Mucosa of descending colon (tissue), 3 donors: Measurements from ENCODE around the gene H6PD. TPM values are rescaled to one million over a fixed set of nuclear protein-coding genes. Genes with fewer than 3 reads are reported as not detected.
A peak's percentile ranks its signal among the peaks of the same experiment; 100 is the strongest.

Source experiments
- ATAC-seq: fragments of 200-7000 bp; cut with Tn5 transposase; one replicate; pipeline ENCODE4 v1.9.1; 2020; ENCODE audit warnings: mild to moderate bottlenecking, moderate library complexity
- DNase-seq, 3 donors: peaks; one replicate each; pipeline ENCODE4 v3.0.0-alpha.2; 2020
- H3K36me3 ChIP-seq: fragments of 200-600 bp; one replicate; pipeline ENCODE4 v1.8.0; 2021; ENCODE audit warnings: low read depth, mild to moderate bottlenecking
- H3K4me1 ChIP-seq: fragments of 200-600 bp; one replicate; pipeline ENCODE4 v1.8.0; 2021; ENCODE audit warnings: low read depth, mild to moderate bottlenecking
- H3K4me3 ChIP-seq: fragments of 200-600 bp; one replicate; pipeline ENCODE4 v1.8.0; 2021; ENCODE audit warnings: mild to moderate bottlenecking
- H3K9me3 ChIP-seq: fragments of 200-600 bp; one replicate; pipeline ENCODE4 v1.8.0; 2021; ENCODE audit warnings: mild to moderate bottlenecking
- CTCF ChIP-seq: fragments of 200-600 bp; IDR thresholded peaks from one replicate; pipeline ENCODE4 v1.8.0; 2022; ENCODE audit warnings: antibody characterized with exemption, mild to moderate bottlenecking
- intact Hi-C, 2 donors: fragments of 100-400 bp; cut with DNase I in 1 of 2; cut with micrococcal nuclease in 1 of 2; formaldehyde crosslinking; loops; one replicate each; pipeline versions ENCODE4 v1.11.0 to v1.11.1; 2022; cut with DNase I, micrococcal nuclease
- total RNA-seq, 3 donors: library from RNA; stranded (reverse); fragmentation: NEBNext Ultra II Directional in 2 of 3; extraction: Animal tissue kit (Norgen Biotek cat#: 25700) in 2 of 3; gene quantifications; one replicate each; pipeline versions ENCODE4 v1.2.1 to v1.2.4, GENCODE V29; 2021 to 2023
- donor health status: DM: no; HTN: no; CAD: no; lungs with moderate emphysema.
- donor health status: DM: no; HTN: no; CAD: no.
- donor health status: DM: no; HTN: yes; CAD: no.

The H6PD gene
- total RNA-seq, 3 donors from 2014 or later: 27.6 to 35.3 (median 31.9) TPM

DNA sequence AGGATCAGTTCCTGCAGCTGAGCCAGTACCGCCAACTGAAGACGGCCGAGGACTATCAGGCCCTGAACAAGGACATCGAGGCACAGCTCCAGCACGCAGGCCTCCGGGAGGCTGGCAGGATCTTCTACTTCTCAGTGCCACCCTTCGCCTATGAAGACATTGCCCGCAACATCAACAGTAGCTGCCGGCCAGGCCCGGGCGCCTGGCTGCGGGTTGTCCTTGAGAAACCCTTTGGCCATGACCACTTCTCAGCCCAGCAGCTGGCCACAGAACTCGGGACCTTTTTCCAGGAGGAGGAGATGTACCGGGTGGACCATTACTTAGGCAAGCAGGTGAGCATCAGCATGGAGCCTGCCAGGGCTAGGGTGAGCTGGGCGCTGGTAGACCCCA, 10.7 kb downstream of the H6PD start:
- TF ChIP-seq CTCF: no peak
- H3K36me3 ChIP-seq: no peaks in the 10 kb centered on the region
- peaks cover 20% of the 10 kb centered on the region for H3K4me1 ChIP-seq
- DNase-seq (peak in 1 of 3 donors; percentile 51), ATAC-seq (no peak)
- no peaks in the 10 kb centered on the region for H3K9me3 ChIP-seq
- intact Hi-C loops: no loop called here
- no peak overlapping the region for H3K4me3 ChIP-seq

- no peak for DNase-seq
- no peak for TF ChIP-seq CTCF
- no peak for ATAC-seq
- Histone ChIP-seq H3K9me3 (no peaks in the 10 kb centered on the region), H3K4me1 (peaks cover 18% of the 10 kb centered on the region), H3K36me3 (no peaks in the 10 kb centered on the region), H3K4me3 (no peak overlapping the region)
- intact Hi-C loops: no loop called here
These were observed 11.1 kb downstream of the H6PD start for GRCh38 chr1:9245661-9246060.

DNA sequence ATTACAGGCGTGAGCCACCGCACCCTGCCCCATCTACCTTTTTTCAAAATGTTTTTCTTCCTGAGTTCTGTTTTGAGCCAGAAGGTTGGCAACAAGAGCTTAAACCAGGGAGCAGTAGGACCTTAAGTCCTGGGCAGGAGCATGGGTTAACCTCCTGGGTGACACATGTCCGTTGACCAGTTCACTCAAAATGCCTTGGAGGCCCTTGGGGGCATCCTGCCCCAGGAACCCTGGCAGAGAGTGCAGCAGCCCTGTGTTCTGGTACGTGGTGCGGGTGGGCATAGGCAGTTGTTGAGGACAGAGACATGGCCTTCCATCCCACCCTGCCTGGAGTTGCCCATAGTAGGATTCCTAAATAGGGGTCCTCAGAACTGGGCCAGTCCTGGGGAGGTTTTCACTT, 11.6 kb downstream of the H6PD start:
- H3K4me3 ChIP-seq: no peak overlapping the region
- ATAC-seq (no peak), DNase-seq (no peak)
- H3K36me3 ChIP-seq: no peaks in the 10 kb centered on the region
- no peaks in the 10 kb centered on the region for H3K9me3 ChIP-seq
- intact Hi-C loops: no loop called here
- H3K4me1 ChIP-seq: peaks cover 19% of the 10 kb centered on the region
- no peak for TF ChIP-seq CTCF

- no peak for ATAC-seq
- no peaks in the 10 kb centered on the region for H3K36me3 ChIP-seq
- intact Hi-C loops: no loop called here
- TF ChIP-seq CTCF: no peak
- no peaks in the 10 kb centered on the region for H3K9me3 ChIP-seq
- H3K4me3 ChIP-seq: no peak overlapping the region
- peaks cover 19% of the 10 kb centered on the region for H3K4me1 ChIP-seq
- peak in 1 of 3 donors; percentile 44 for DNase-seq
These were observed 12.5 kb downstream of the H6PD start for GRCh38 chr1:9246841-9247785.

GRCh38 chr1:9247894-9248293, 13.3 kb downstream of the H6PD start:
- Histone ChIP-seq H3K36me3 (no peaks in the 10 kb centered on the region), H3K4me3 (no peak overlapping the region), H3K4me1 (peaks cover 19% of the 10 kb centered on the region), H3K9me3 (no peaks in the 10 kb centered on the region)
- ATAC-seq: no peak
- no peak for TF ChIP-seq CTCF
- DNase-seq: no peak
- intact Hi-C loops: no loop called here
